Dedifferentiated amniotic fluid mesenchymal stem cell (primary cell): Measurements from ENCODE around the gene PTPN5.
"Not testable (repeated sequence)": the region's sequence is repeated elsewhere in the genome, so short reads cannot be mapped to it uniquely, and the experiment has no call there.

Experiments
- DNase-seq: peaks from one replicate; pipeline ENCODE4 v3.0.0-alpha.2; 2016; ENCODE audit errors: extremely low spot score

The PTPN5 gene

DNA sequence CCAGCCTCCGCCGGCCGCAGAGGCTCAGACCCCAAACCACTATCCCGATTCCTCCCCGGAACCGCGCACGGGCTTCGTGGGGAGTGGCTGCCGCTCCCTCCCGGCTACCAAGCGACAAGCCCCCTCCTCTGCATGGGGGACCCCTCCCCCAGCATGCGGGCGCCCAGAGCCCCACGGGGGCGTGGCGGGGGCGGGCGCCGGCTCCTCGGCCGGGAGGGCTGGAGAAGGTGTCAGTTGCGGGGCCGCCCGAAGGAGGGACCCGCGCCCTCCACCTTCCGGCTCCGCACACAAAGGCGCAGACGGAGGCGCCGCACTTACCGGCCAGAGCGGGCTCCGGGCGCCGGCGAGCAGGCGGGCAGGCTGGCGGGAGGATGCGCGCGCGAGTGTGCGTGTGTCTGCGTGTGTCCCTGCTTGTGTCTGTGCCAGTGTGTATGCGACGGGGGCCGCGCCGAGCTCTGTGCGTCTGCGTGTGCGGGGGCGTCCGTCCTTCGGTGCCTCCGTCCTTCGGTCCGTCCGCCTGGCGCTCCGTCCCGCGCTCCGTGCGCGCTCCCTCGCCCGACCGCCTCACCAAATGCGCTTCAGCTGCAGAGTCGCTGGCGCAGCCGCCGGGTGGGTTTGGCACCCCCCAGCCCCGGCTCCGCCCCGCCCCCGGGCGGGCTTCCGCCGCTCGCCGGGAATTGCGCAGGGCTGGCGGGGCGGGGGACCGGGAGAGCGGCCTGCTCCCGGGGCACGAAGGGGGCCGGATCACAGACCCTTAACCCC is at the start of gene PTPN5:
Gene PTPN5, minus strand, starts transcription at position 592 of the 762 bp plus-strand sequence. CDS start 19,840 bp downstream, outside the sequence.
- DNase-seq: no peak

DNA sequence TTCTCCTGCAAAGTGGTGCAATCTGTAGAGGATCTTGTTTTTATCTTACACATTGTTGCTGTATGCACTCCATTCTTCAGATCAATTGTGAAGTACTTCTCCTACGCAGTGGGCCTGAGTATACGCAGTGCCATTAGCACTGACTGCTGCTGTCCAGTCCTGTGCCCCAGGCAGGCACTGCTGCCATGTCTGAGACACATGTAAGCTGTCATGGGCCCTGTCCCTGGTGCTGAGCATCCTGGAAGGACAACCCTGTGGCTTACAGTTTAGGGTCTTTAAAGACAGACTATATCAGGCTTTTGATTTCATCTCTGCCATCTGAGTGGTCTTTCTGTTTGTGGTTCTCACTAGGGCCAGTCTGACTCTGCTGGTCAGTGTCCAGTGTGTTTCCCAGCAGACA is 44.8 kb upstream of the PTPN5 start:
- no peak for DNase-seq

DNA sequence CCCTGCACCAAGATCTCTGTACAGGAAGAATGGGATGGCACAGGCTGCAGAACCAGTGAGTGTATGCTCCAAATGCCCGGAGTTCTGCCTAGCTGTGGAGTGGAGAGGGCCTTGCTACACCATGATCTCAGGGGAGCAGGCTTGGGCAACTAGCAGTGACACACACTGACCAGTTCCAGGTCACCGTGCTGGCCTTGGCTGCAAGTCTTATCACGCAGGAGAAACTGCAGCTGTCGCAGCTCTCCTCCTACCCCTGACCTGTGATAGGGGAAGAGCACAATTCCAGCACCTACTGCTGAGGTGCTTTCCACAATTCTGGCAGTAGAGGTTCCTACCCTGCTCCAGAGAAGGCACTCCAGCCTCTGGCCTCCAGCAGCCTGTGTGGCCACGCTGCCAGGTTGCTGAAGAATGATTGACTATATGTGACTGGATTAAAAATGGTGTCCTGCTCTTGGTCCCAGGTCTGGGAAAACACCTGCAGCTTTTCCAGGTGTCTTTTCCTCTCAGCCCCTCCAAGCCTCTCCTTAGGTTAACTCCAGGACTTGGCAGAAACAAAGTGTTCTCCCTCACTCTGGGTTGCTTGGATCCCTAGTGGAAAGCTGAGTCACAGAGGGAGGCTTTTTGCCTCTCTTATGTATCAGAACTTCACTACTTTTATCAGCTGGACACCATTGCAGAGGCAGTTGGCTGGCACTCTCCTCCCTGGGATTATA is 43.3 kb upstream of the PTPN5 start:
- no peak for DNase-seq

- not testable (repeated sequence) for DNase-seq
These were observed 28.6 kb upstream of the PTPN5 start for GRCh38 chr11:18820160-18820559.

DNA sequence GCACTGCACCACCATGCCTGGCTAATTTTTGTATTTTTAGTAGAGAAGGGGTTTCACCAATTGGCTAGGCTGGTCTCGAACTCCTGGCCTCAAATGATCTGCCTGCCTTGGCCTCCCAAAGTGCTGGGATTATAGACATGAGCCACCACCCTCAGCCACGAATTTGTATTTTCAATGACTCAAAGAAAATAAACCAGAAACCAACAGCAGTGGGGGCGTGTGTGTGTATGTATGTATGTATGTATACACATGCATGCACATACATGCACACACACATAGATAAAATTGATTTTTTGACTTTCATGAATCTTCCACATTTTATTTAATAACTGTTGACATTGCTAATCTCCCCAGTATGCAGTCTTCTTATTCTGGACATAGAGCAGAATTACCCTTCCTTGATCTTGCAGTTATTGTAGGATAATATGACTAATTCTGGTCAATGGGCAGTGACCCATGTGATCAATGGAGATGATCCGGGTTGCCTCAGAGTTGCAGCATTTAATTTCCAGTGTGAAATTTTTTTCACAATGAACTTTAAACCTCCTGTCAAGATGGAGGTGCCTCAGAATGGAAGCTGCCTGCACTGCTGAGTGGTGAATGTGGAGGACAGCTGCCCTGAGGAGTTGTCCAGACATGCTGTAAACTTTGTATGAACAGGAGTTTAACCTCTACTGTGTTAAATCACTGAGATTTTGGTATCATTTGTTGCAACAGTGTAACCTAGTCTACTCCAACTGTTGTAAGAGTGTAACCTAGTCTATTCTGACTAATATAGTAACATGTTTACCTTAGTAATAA is 12.8 kb upstream of the PTPN5 start:
- no peak for DNase-seq

DNA sequence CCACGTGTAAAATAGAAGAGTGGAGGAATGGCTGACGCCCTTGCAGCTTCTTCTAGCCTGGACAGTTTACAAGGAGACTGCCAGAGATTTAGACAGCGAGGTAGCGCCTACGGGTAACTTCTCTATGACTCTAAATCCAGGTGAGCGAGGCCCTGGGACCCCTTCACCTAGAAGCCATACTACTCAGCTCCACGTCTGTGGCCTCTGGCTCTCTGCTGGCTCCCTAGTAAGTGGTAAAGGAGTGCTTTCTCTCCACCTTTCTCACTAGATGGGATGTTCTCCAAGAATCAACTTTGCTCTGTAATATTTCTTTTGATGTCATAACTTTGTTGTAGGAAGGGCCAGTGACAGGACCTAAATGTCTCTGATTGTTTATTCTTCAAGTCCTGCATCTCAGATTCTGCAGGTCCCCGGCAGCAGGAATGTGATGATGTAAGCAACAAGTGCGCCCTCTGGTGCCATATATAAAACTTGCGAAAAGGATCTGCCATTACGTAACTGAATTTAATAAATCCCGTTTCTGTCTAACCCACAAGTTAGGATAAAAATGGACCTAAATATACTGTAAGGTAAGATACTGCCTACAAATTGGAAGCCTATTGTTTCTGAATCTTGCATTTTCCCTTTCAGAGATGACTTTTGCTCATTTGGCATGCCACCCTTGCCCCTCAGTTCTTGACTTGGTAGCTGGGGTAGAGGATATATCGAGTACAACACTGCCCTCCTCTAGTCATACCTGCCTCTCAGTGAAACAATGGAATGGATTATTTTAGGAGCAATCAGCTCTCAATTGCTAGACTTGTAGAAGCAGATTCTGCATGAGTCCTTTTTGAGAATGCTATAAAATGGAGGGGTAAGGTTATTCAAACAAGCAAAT is 11.0 kb upstream of the PTPN5 start:
- DNase-seq: peak; percentile 71

DNA sequence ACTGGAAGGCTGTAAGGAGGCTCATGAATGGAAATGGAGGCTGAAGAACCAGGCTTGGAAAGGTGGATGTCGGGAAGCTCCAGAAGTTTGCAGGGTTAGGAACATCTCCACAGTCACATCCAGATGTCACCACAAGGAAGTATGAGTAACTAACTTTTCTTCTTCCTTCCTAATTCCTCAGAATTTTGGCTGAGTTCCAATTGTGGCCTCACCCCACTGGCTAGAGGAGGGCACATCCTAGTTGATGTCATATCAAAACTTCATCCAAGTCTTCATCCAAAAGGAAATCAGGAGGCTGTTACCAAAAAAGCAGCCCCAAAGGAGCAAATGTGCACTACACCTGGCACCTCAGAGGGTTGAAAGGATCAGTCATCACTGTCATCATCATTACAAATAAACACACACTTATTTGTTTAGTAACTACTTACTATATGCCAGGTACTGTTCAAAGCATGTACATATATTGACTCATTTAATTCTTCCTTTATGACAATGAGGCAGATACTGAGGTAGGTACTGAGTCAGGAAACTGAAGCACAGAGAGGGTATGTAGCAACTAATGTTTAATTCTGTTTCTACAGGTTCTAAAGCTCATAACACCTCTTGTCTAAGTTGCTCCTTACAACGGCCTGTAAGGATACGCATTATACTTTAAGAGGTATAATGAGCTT is 7.3 kb upstream of the PTPN5 start:
- DNase-seq: no peak

DNA sequence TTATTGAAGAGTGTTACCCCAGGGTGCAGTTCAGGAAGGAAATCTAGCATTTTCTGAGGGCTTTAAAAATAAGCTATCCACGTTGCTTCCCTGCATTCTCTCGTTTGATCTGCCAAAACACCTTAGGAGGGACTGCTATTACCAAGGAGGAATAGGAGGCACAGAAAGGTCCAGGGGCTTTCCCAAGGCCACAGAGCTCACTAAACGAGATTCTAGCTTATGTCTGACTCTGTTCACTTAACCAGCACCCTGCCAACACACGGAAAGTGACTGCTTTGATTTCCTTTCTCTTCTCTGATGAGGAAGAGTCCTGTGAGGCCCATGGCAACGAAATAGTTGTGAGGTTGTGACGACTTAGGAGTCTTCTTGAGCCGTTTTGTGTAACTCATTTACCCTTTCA is 3.4 kb upstream of the PTPN5 start:
- DNase-seq: no peak

- no peak for DNase-seq
These were observed 1.2 kb upstream of the PTPN5 start for GRCh38 chr11:18792827-18793226.

DNA sequence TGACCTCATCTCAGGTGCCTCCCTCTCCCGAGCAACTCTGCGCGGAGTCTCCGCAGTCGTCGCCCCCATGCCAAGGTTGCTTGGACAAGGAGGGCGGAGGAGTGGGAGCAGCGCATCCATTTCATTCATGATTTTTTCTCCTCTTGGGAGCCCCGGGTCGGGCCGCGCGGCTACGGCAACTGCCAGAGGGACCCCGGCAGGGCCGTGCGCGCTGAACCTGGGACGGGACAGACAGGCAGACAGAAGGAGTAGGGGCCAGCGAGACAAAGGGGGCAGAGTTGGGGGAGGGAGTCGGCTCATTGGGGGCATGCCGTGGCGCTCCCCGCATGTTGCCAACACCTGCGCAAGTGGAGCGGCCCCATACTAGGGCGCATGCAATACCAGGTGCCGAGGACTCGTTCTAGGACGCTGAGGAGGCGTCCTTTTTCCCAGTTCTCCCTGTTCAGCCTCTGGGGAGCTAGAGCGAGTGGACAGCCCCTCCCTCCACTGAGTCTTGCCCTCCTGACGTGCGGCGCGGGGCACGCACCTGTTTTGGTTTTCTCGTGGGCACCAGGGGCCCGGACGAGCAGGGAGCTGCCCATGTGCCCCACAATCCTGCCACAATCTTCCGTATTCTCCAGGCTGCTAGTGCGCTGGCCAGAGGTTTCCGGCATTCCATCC is 501 bp upstream of the PTPN5 start:
- DNase-seq: no peak

DNA sequence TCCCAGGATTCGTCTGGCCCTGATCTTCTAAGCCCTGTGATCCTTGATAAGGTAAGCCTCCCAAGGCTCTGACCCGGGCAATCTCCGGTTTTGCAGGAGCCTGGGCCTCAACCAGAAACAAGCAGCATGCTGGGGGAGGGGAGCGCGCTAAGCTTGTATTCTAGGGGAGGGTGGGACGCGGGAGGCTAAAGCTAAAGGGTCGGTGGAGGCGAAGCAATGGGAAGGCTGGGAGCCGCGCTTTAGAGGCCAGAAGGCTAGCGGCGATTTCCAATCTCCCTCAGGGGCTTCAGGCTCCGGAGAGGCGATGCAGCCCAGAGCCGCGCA is 753 bp downstream of the PTPN5 start:
- no peak for DNase-seq

DNA sequence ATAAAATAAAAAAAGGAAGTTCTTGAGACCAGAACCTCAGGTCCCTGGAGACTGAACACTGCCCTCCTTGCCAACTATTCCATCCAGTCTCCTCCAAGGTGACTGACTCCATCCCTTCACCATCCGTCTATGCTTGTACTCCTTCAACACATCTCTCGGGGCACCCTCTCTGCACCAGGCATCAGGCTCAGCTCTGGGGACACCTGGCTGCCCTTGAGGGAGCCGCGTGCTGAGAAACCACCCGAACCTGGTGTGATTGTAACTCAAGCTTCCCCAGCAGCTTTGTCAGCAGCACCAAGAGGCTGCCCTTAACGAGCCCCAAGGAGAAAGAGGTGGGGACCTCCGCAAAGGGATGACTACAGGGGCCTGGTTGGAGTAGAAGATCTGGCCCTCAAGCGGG is 1.7 kb downstream of the PTPN5 start:
- no peak for DNase-seq

DNA sequence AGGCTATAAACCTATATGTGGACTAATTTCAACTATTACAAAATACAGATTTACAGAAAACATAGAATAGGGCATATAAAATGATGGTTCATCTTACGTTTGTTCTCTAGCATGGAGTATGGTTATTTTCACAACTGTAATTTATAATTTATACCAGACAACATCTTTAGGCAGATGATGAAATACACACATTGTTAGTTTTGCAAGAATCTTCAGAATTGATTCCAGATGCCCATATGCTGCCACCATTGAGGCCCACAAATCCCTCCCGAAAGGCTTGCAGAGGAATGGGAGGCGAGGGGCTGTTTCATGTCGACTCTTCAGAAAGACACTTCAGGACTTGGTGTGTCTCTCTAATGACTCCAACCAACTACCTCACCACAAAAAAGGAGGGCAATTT is 6.2 kb downstream of the PTPN5 start:
- DNase-seq: no peak

DNA sequence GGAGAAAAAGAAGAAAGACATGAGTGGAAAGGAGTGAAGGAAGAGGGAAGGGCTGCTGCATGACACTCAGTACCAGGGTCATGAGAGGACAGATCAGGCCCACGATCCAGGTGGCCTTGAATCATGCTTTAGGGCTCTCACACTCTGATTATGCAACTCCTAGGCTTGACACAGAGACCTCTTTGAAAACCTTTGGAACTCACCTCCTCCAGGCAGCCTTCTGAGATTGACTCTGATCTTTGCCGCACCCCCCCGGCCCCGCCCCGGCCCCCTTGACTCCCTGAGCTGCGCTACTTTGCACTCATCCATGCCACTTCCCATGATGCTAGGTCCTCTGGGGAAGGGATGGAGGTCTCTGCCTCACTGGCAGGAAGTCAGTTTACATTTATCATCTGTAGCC is 10.7 kb downstream of the PTPN5 start:
- DNase-seq: no peak

DNA sequence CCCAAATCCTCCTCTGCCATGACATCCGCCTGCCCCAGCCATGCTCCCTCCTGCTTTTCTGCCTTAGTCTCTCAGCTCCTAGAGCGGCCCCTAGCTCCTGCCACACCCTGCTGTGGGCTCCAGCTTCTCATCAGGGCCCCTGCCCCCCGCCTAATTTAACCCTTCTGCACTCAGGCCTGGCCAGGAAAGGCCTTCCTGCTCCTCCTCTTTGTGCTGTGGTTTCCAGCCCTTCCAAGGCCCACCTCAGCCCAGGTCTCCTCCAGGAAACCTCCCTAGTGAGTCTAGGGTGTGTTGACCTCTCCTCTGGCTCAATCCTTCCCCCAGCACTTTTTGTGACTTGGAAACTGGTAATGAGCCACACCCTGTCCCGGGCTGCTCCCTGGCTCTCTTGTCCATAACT is 11.3 kb downstream of the PTPN5 start:
- no peak for DNase-seq

GRCh38 chr11:18778468-18778867 is 13.1 kb downstream of the PTPN5 start:
- DNase-seq: no peak

GRCh38 chr11:18776324-18776723 is 15.3 kb downstream of the PTPN5 start:
- DNase-seq: no peak

- DNase-seq: no peak
These were observed 15.9 kb downstream of the PTPN5 start for GRCh38 chr11:18775492-18776292.

- no peak for DNase-seq
These were observed 16.8 kb downstream of the PTPN5 start for GRCh38 chr11:18774801-18775200.

- DNase-seq: no peak
These were observed 17.9 kb downstream of the PTPN5 start for GRCh38 chr11:18773681-18774080.
